Astrocyte (in vitro differentiated cells and primary cell): ENCODE results near the gene COL15A1. TPM values are rescaled to one million over a fixed set of nuclear protein-coding genes. Genes with fewer than 3 reads are reported as not detected.

Source experiments
- DNase-seq: peaks from one replicate; pipeline ENCODE4 v3.0.0-alpha.2; 2010; ENCODE audit warnings: low read depth
- FAIRE-seq: peaks from 2 replicates; lab custom pipeline; 2011; peaks lifted over from hg19 to GRCh38; lab: Jason Lieb, UNC
- H2AFZ ChIP-seq: 2 replicates; pipeline ENCODE4 v1.6.0; 2012; ENCODE audit warnings: low read depth, low read length, inconsistent platforms
- H3K27ac ChIP-seq: 2 replicates; pipeline ENCODE4 v1.5.1; 2011; ENCODE audit warnings: low read depth, low read length, inconsistent platforms
- H3K27me3 ChIP-seq: 2 replicates; pipeline ENCODE4 v1.6.0; 2011; ENCODE audit warnings: low read length, inconsistent platforms; ENCODE audit not compliant: insufficient read depth
- H3K36me3 ChIP-seq: 2 replicates; pipeline ENCODE4 v1.5.1; 2011; ENCODE audit warnings: low read length, inconsistent platforms; ENCODE audit not compliant: insufficient read depth
- H3K4me1 ChIP-seq: 2 replicates; pipeline ENCODE4 v1.5.1; 2011; ENCODE audit warnings: low read length, inconsistent platforms; ENCODE audit not compliant: insufficient read depth
- H3K4me2 ChIP-seq: 2 replicates; pipeline ENCODE4 v1.6.0; 2012; ENCODE audit warnings: low read length, inconsistent platforms
- H3K4me3 ChIP-seq: 2 replicates; pipeline ENCODE4 v1.5.1; 2011; ENCODE audit warnings: low read depth, mild to moderate bottlenecking, low read length, inconsistent platforms; ENCODE audit not compliant: insufficient read depth
- H3K79me2 ChIP-seq: 2 replicates; pipeline ENCODE4 v1.6.0; 2012; ENCODE audit warnings: mild to moderate bottlenecking, low read length, inconsistent platforms; ENCODE audit not compliant: insufficient read depth
- H3K9ac ChIP-seq: 2 replicates; pipeline ENCODE4 v1.6.0; 2012; ENCODE audit warnings: mild to moderate bottlenecking, low read length, inconsistent platforms
- H3K9me3 ChIP-seq: 2 replicates; pipeline ENCODE4 v1.5.1; 2012; ENCODE audit warnings: low read depth, mild to moderate bottlenecking, low read length, inconsistent platforms; ENCODE audit not compliant: insufficient read depth
- H4K20me1 ChIP-seq: 2 replicates; pipeline ENCODE4 v1.6.0; 2012; ENCODE audit warnings: low read length, inconsistent platforms; ENCODE audit not compliant: insufficient read depth
- H3K27ac Mint-ChIP-seq: one replicate; pipeline ENCODE4 v1.8.0; 2021; ENCODE audit warnings: mild to moderate bottlenecking, mixed read lengths; ENCODE audit not compliant: unreplicated experiment
- H3K27me3 Mint-ChIP-seq: one replicate; pipeline ENCODE4 v1.8.0; 2021; ENCODE audit warnings: low read depth, mixed read lengths; ENCODE audit not compliant: unreplicated experiment
- H3K36me3 Mint-ChIP-seq: one replicate; pipeline ENCODE4 v1.8.0; 2021; ENCODE audit warnings: low read depth, mixed read lengths; ENCODE audit not compliant: unreplicated experiment
- H3K4me1 Mint-ChIP-seq: one replicate; pipeline ENCODE4 v1.8.0; 2021; ENCODE audit warnings: low read depth, mixed read lengths; ENCODE audit not compliant: unreplicated experiment
- H3K4me3 Mint-ChIP-seq: one replicate; pipeline ENCODE4 v1.8.0; 2021; ENCODE audit warnings: mild to moderate bottlenecking, moderate library complexity, mixed read lengths; ENCODE audit not compliant: unreplicated experiment
- H3K9me3 Mint-ChIP-seq: one replicate; pipeline ENCODE4 v1.8.0; 2021; ENCODE audit warnings: mild to moderate bottlenecking, mixed read lengths; ENCODE audit not compliant: unreplicated experiment
- CTCF ChIP-seq: IDR thresholded peaks from 2 replicates; pipeline ENCODE4 v1.5.1; 2011; ENCODE audit warnings: low read depth, mild to moderate bottlenecking, inconsistent platforms, low read length, moderate library complexity; ENCODE audit not compliant: insufficient read depth
- EZH2 ChIP-seq: IDR thresholded peaks from 2 replicates; pipeline ENCODE4 v1.6.1; 2012; ENCODE audit warnings: mild to moderate bottlenecking, low read length, inconsistent platforms; ENCODE audit not compliant: insufficient read depth
- total RNA-seq: library from RNA; stranded (reverse); gene quantifications from 2 replicates; pipeline ENCODE4 v1.2.1, GENCODE V29; 2021

The COL15A1 gene
- total RNA-seq, 1 donor from 2014 or later, result 5.6 TPM

- H4K20me1 ChIP-seq, result no peaks in the 10 kb centered on the region
- H3K4me2 ChIP-seq, result peak overlapping the region; percentile 75
- DNase-seq (peak; percentile 89), FAIRE-seq (no peak)
- TF ChIP-seq CTCF (no peak), EZH2 (no peak)
- no peak overlapping the region for H2AFZ ChIP-seq
- H3K9ac ChIP-seq, result peak overlapping the region; percentile 42
- H3K27me3 Mint-ChIP-seq, result no peaks in the 10 kb centered on the region
- H3K27ac ChIP-seq, result peak overlapping the region; percentile 72
- H3K4me1 ChIP-seq, result peaks cover 29% of the 10 kb centered on the region
- H3K4me3 Mint-ChIP-seq, result peak overlapping the region; percentile 28
- peaks cover 35% of the 10 kb centered on the region for H3K4me1 Mint-ChIP-seq
- peaks cover 22% of the 10 kb centered on the region for H3K36me3 Mint-ChIP-seq
- H3K9me3 ChIP-seq, result peaks cover 12% of the 10 kb centered on the region
- H3K27me3 ChIP-seq, result no peaks in the 10 kb centered on the region
- no peaks in the 10 kb centered on the region for H3K36me3 ChIP-seq
- H3K27ac Mint-ChIP-seq, result peak overlapping the region; percentile 97
- no peak overlapping the region for H3K4me3 ChIP-seq
- H3K79me2 ChIP-seq, result no peaks in the 10 kb centered on the region
- H3K9me3 Mint-ChIP-seq, result peaks cover 21% of the 10 kb centered on the region
These were observed 97.3 kb downstream of the COL15A1 start for GRCh38 chr9:99040911-99041582.

- Histone ChIP-seq H2AFZ (no peak overlapping the region), H4K20me1 (no peaks in the 10 kb centered on the region), H3K4me1 (peaks cover 29% of the 10 kb centered on the region), H3K27ac (no peak overlapping the region), H3K4me3 (no peak overlapping the region), H3K36me3 (no peaks in the 10 kb centered on the region), H3K27me3 (no peaks in the 10 kb centered on the region), H3K9ac (no peak overlapping the region), H3K4me2 (peak overlapping the region; percentile 75), H3K9me3 (peaks cover 12% of the 10 kb centered on the region), H3K79me2 (no peaks in the 10 kb centered on the region)
- H3K27ac Mint-ChIP-seq, result peak overlapping the region; percentile 97
- peaks cover 35% of the 10 kb centered on the region for H3K4me1 Mint-ChIP-seq
- H3K36me3 Mint-ChIP-seq, result peaks cover 23% of the 10 kb centered on the region
- FAIRE-seq (no peak), DNase-seq (no peak)
- peaks cover 21% of the 10 kb centered on the region for H3K9me3 Mint-ChIP-seq
- TF ChIP-seq EZH2 (no peak), CTCF (no peak)
- no peaks in the 10 kb centered on the region for H3K27me3 Mint-ChIP-seq
- peak overlapping the region; percentile 28 for H3K4me3 Mint-ChIP-seq
These were observed 97.9 kb downstream of the COL15A1 start for GRCh38 chr9:99041618-99042017.

GRCh38 chr9:99042620-99043019, 98.9 kb downstream of the COL15A1 start:
- TF ChIP-seq CTCF (no peak), EZH2 (no peak)
- no peak for FAIRE-seq
- H3K4me3 Mint-ChIP-seq, result no peak overlapping the region

More at GRCh38 chr9:99042620-99043019, 98.9 kb downstream of the COL15A1 start:
- Histone ChIP-seq H3K4me1 (peaks cover 29% of the 10 kb centered on the region), H3K79me2 (no peaks in the 10 kb centered on the region), H2AFZ (no peak overlapping the region), H3K36me3 (no peaks in the 10 kb centered on the region), H3K4me2 (no peak overlapping the region), H3K27ac (no peak overlapping the region), H3K4me3 (no peak overlapping the region), H3K9ac (no peak overlapping the region), H3K27me3 (no peaks in the 10 kb centered on the region), H4K20me1 (no peaks in the 10 kb centered on the region), H3K9me3 (peaks cover 12% of the 10 kb centered on the region)
- Mint-ChIP-seq H3K9me3 (peaks cover 20% of the 10 kb centered on the region), H3K4me1 (peaks cover 33% of the 10 kb centered on the region), H3K36me3 (peaks cover 19% of the 10 kb centered on the region), H3K27ac (no peak overlapping the region), H3K27me3 (no peaks in the 10 kb centered on the region)
- DNase-seq, result no peak
